Activated CD8-positive, alpha-beta memory T cell treated with anti-CD3 and anti-CD28 coated beads, Interleukin-2, amount 50 U/mL, for 24 hours (primary cell): ENCODE results near the gene SRGAP1.
"Not testable (repeated sequence)": the region's sequence is repeated elsewhere in the genome, so short reads cannot be mapped to it uniquely, and the experiment has no call there.

Source experiments
- DNase-seq: peaks from one replicate; pipeline ENCODE4 v3.0.0-alpha.2; 2020; ENCODE audit errors: extremely low read depth

SRGAP1 gene

DNA sequence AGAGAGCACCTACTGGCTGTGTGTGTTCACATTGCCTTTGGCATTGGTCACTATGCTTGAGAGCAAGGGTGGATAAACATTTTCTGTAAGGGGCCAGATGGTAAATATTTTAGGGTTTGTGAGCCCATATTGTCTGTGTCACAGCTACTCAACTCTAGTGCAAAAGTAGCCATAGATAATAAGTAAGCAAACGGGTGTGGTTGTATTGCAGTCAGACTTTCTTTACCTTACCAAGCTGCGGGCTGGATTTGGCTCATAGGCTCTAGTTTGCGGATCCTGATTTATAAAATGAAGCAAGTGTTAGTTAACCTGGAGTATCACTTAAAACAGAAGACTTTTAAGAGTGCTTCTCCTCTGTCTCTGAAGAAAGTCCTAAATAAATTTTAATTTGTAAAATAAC, 208.6 kb downstream of the SRGAP1 start:
- DNase-seq: no peak

DNA sequence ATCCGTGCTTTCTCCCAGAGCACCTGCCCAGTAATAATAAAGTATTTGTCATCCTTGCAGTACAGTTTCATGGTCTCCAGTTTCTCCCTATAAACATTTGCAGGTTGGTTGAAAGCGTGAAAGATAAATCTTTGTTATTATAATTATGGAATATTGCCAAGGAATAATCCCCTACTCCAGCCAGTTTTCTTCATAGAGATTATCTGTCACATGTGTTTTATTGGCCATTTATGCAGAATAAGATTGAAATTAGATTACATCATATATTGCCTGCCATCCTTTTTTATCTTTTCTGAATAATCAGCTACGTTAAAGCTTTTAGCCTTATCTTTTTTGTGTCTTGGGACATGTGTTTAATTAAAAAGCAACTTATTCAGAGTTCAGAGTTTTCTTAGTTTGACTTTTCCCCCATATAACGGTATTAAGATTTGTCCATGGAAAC, 209.6 kb downstream of the SRGAP1 start:
- DNase-seq: no peak

DNA sequence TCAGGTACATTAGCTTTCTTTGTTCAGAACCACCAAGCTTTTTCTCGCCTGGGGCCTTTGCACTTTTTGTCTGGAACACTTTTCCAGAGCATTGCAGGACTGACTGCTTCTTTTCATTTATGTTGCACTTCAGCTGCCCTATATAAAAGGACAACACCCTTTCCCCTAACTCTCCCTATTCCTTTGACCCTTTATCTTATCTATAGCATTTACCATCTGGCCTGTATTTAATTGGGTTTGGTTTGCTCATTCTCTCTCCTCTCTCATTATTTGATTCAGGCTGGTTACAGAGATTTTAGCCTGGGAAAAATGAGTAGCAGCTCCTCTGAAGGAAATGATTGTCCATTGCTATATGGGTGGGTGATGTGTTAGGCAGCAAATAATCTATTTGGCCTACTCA, 212.2 kb downstream of the SRGAP1 start:
- DNase-seq: no peak

DNA sequence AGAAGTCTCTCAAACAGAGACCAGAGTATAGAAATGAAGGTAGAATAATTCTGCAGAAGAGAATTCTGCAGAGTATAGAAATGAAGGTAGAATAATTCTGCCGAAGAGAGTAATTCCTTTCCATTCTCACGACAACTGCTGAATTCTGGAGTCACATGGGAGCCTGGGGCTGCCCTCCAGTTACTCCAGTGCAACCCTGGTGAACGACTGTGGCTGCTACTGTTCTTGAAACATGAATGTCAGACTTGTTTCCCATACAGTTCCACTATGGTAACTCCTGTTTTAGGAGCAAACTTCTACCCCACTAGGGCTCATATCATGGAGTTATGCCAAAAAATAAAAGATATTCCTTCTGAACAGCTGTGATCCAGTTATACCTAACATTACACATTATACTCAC, 213.2 kb downstream of the SRGAP1 start:
- DNase-seq: no peak

DNA sequence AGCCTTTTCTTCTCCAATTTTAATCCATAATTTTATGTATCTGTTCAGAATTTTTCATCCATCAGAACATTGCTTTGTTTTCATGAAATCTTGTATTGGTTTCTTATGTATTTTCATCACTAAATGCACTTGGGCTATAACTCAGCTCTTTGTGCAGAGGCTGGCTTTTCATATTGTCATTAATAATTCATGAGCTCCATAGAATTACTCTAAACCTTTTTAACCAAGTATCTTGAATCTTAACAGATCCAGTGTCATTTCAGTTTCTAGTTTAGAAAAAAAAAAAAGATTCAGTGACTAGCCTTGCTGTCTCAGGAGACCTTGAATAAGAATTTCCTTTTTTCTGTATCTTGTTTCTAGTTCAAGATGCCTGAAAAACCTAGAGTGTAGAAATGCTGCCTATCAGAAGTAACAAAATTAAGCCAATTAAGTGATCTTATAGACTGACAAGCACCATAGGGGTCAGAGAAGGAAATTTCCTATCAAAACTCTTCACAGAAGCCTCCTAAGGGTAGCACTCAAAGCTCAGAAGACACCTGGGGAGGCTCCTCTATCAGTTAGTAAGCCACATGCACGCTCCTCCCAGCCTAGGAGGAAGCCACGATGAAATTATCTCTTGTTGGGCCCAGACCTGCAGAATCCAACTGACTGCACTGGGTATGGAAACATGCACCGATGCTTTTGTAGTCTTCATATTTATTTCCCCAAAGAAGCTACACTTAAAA, 214.2 kb downstream of the SRGAP1 start:
- no peak for DNase-seq

DNA sequence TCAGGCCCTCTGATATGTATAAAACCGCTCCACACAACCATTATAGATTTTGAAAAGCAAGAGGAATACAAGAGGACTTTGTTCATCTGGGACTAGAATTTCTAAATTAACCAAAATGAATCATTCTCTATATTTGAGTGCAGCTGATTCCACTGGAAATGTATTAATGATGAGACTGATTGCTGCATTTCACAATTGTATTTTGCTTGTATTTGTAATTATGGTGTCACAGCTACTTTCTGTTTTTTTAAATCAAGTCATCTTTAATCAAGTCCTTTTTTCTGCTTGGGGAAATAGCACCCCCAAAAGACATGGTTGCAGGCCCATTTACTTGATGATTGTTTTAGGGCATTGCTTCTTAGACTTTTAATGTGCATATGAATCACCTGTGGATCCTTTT, 215.2 kb downstream of the SRGAP1 start:
- DNase-seq: no peak

DNA sequence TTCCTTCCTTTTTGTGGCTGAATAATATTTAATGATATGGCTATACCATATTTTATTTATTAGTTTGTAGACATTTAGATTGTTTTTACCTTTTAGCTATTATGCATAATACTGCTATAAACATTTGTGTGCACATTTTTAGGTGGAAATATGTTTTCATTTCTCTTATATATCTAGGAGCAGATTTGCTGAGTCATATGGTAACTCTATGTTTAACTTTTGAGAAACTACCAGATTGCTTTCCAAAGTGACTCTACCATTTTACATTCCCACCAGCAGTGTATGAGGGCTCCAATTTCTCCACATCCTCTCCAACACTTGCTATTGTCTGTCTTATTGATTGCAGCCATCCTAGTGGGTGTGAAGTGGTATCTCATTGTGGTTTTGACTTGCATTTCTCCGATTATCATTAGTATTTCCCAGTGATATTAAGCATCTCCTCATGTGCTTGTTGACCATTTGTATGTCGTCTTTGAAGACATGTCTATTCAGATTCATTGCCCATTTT, 217.4 kb downstream of the SRGAP1 start:
- DNase-seq: no peak

DNA sequence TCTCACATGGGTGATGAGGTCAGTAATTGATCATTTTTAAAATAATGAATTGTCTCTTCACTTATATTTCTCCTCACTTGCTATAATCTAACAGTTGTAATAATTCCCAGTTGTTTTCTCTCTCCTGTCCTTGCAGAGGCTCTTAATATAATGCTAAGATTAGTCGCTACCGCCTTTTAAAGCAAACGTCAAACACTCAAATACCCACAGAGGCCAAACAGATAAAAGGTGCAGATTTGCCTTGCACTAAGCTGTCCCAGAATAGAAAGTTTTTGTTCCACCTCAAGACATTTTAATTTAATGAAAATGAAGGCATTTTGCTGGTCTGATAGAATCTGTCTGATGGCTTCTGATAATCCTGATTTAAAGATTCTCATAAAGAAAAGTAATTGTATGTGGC, 218.6 kb downstream of the SRGAP1 start:
- no peak for DNase-seq

DNA sequence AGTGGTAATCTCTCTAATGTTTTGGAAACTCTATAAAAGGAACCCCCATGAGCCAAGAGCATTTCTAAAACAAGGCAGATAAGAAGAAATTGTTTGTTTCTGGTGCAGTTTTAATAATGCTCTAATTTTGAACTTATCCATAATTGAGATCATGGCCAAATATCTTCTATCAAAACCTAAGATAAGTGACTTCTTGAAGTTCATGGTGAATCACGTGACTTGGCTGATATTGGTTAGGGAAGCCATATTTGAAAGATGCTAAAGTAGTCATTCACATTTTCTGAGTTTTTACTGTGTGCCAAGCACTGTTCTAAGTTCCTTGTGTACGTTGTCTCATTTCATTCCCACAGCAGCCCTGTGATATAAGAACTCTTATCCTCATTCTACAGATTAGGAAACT, 219.7 kb downstream of the SRGAP1 start:
- DNase-seq: no peak

DNA sequence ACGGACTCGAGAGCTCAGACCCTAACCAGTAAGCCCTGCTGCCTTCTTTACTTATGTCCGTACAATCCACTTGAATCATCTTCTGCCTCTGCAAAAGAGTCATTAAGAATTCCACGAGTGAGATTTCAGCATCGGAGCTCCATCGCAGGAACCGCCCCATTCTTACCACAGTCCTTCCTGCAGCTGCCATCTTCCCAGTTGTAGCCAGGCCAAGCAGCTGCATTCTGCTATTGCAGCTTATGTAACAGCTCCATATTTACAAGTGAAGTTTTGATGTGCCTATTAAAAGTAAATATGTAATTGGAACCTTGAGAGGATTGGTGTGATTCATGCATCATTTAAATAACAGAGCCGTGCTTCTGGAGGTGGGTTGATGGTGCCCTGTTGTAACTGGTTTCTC, 220.2 kb downstream of the SRGAP1 start:
- DNase-seq: no peak

DNA sequence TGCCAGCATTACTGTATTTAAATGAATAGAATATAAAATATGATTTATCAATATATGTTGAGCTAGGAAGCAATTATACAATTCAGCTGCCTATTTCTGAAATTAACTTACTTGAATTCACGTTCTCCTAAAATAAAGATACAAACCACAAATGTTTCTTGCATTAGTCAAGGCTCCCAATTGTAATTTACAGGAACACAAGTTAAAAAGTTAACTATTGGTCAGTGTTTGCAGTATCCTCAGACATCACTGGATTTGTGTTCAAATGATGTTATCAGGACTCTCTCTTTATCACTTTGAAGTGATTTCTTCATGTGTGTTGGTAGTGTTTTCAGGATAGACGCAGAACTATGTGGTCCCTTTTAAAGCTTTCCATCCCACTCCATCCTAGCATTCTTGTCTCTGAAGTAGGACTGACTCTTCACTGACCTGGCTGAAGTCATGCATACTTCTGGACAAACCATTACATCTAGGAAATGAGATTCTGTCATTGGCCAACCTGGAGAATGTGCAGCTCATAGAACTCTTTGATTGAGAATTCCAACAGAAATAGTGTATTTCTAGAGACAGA, 221.5 kb downstream of the SRGAP1 start:
- DNase-seq: no peak

DNA sequence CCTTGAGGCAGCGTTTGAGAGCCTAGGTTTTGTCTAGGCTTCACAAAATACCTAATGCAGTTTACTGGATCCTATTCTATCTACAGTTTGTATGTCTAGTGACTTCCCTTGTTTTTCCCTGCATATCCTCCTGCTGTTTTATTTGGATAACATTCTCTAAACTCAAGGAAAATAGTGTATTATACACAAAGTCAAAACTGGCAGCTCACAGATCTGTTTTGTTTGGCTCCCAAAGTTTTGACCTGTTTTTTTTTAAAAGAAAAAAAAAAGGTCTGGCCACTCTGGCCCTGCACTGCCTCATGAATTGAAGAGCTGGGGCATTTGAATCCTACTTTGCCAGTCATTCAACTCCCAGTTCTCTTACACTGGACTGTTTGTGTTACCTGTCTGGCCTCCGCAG, 222.3 kb downstream of the SRGAP1 start:
- DNase-seq: no peak

DNA sequence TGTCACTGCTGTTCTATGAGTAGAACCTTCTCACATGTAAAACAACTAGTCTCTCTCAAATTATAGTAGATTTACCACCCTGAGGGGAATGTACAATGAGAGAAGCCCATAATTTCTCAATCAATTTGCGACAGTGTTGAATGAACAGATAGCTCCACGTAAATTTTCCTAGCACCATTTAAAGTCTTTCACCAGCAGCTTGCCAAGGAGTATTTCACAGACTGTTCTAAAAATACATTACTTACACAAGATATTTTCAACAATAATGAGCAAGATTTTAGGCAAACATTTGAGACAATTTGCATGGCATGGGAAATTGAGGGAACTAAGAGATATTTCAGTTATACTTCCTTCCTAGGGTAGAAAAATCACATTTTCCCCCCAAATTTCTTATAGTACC, 226.0 kb downstream of the SRGAP1 start:
- DNase-seq: no peak

DNA sequence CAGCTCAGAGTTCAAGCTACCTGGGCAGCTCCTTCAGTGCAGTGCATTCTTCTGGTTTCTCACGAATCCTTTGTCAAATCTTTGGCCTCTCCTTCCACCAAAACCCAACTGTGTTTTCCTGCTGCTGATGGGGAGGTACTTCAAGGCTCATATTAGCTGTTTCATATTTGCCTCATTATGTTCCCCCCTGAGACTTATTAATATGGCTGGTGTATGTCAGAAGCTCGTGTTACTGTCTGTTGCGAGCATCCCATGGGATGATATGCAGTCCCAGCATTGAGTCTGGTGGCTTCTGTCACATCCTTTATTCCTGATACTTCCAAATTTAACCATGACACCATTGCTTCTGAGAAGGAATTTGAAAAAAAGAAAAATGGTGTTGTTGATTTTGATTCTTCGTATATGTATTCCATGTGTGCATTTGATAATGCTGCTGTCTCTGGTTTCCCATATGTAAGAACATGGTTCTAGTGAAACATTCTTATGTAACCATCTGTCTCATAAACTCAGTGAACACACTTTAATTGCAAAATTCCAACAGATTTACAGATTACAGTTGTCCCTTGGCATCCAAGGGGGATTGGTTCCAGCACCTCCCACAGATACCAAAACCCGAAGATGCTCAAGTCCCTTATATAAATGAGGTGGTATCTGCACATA, 228.5 kb downstream of the SRGAP1 start:
- DNase-seq: no peak

DNA sequence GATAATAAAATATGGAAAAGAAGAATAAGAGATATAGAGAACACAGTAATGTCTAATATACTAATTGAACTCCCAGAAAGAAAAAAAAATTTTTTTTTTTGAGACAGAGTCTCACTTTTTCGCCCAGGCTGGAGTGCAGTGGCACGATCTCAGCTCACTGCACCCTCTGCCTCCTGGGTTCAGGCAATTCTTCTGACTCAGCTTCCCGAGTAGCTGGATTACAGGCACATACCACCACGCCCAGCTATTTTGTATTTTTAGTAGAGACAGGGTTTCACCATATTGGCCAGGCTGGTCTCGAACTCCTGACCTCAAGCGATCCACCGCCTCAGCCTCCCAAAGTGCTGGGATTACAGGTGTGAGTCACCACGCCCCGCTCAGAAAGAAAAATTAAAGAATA, 232.1 kb downstream of the SRGAP1 start:
- DNase-seq: not testable (repeated sequence)

DNA sequence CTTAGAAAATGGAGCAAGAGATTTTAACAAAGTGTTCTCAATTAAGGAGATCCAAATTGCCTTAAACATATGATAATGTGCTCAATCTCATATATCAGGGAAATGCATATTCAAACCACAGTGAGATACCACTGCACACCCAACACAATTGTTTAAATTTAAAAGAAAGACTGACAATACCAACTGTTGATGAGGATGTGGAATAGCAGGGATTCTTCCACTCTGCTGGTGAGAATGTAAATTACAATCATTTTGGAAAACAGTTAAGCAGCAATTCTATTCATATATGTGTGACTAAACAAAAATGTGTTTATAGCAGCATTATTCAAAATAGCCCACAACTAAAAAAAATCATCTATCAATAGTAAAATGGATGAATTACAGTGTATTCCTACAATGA, 233.4 kb downstream of the SRGAP1 start:
- no peak for DNase-seq

DNA sequence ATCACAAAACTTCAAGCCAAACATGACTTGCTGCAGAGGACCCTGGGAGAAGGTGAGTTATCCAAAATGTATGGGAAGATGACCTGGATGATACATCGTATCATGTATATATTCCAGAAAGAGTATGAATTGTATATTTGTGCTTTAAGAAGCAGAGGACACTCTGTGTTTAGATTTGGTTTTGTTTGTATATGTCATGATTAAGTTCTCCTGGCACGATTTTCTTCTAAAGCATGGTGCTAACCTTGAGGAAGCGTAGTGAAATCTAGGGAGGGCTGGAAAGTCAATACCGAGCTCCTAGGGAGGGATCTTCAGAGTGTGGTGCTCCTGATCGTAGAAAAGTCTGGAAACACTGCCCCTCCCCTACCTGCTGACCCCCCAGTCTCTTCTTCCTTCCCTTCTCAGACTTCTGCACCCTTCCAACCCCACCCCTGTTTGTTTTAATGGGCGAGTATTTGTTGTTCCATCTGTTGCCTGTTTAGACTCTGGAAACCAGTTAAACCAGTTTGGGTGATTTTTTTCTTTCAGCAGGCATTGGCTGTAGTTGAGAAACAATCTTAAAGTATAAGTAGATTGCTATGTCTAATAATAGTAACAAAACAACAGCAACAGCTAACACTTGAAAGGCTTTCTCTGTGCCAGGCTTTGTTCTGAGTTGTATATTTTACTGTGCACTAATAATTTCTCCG, 236.0 kb downstream of the SRGAP1 start:
- DNase-seq: no peak

DNA sequence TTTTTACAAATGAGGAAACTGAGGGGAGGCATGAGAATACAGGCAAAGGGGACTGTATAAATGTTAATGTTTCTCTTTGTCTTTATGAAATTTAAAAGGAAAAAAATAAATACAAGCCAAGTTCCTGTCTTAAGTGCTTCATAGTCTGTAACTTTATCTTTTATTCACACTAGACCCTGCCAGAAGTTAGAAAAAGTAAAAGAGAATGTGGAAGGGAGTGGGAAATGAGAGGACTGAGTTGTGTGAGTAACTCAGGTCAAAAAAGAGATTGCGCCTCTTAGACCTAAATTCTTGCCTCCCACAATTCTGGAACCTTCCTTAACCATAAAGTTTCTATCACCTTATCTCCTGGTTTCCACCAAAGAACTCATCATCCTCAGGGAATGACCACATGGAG, 236.5 kb downstream of the SRGAP1 start:
- no peak for DNase-seq

DNA sequence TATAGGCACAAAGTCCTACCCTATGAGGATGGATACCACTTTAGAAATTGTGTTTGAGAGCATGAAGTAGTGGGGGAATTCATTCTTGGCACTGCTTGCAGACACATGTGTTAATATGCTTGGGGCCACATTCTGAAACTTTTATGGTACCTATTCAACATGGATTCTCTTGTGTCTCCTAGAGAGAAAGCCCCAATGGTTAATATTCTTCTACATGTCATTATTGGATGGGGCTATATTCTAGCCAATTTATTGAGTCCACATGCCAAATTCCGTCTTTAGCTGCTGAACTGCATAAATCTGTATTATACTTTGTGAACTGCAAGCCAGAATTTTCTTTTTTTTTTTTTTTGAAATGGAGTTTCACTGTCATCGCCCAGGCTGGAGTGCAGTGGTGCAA, 237.6 kb downstream of the SRGAP1 start:
- DNase-seq: no peak

DNA sequence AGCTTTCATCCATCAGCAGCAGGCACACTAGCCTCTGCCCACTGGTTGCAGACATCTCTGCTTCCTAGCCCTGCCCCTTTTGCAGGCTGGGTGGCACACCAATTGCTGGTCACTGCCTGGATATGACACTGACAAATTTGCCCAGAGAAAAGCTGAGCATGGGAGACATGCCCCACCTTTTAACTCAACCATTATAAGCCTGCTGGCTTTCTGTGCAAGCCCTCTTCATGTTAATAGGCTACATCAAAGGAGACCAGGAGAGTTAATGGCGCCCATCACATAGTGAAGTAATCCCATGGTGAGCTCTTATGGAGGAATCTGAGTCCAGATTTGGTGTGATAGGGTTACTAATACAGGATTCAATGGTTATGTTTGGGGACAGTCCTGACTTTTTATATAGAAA, 238.4 kb downstream of the SRGAP1 start:
- DNase-seq: no peak

DNA sequence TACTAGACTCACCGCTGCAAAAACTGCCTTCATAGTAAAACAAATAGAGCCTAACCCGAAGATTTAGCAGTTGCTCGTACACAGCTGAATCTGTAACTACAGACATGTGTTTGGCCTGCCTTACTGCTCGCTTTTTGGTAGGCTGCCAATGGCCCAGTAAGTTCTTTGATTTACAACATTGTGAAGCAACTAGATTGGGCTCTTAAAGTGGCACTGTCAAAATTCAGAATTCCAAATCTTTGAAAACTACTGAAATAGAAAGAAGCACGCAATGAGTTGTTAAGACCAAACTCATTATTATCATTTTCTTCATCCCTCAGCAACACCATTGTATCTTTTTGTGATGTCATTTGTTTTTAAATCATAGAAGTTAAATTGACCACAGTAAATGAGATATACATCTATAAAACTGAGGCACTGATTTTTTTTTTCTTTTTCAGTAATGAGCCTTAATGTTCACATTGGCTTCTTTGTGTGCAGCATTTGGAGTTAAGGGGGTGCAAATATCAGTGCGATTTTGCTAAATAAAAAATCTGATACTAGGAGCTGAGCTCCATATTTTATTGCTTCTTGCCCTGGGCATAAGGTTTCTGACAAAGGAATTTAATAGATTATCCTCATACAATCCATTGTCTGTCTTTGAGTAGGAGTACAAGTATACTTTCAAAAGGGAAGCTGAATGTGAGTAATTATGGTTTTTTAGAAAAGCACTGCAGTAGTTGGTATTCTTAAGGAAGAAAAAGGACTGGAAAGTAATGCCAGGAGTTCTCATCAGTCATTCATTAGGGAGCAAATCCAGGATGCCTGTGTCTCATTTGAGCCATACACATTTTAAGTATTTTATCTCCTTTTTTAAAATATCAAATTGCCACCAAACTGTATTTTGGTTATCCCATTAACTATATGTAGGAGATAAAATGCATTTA, 239.0 kb downstream of the SRGAP1 start:
- no peak for DNase-seq
